Islet precursor cell (in vitro differentiated cells): ENCODE measurements around the gene GABARAPL2.
A peak's percentile ranks its signal among the peaks of the same experiment; 100 is the strongest.
"Not testable (repeated sequence)": the region's sequence is repeated elsewhere in the genome, so short reads cannot be mapped to it uniquely, and the experiment has no call there.

ENCODE experiments used
- DNase-seq: peaks from one replicate; pipeline ENCODE4 v3.0.0-alpha.2; 2018

Gene GABARAPL2

GRCh38 chr16:75566040-75566757 is at the start of gene GABARAPL2:
Gene GABARAPL2 (plus strand): TSS chr16:75566379. CDS start chr16:75566487, 108 bp downstream.
- DNase-seq, result peak; percentile 93

GRCh38 chr16:75519175-75519574 is 47.0 kb upstream of the GABARAPL2 start:
- DNase-seq, result no peak

- DNase-seq, result no peak
Observed at GRCh38 chr16:75526032-75526790, 40.0 kb upstream of the GABARAPL2 start.

GRCh38 chr16:75527825-75528299 is 38.3 kb upstream of the GABARAPL2 start:
- DNase-seq, result no peak

- no peak for DNase-seq
Observed at GRCh38 chr16:75529056-75529905, 36.9 kb upstream of the GABARAPL2 start.

GRCh38 chr16:75529959-75530358 is 36.2 kb upstream of the GABARAPL2 start:
- DNase-seq, result no peak

GRCh38 chr16:75532142-75532765 is 33.9 kb upstream of the GABARAPL2 start:
- DNase-seq, result no peak

- no peak for DNase-seq
Observed at GRCh38 chr16:75532791-75533190, 33.4 kb upstream of the GABARAPL2 start.

GRCh38 chr16:75534560-75535205 is 31.5 kb upstream of the GABARAPL2 start:
- no peak for DNase-seq

GRCh38 chr16:75535211-75535843 is 30.9 kb upstream of the GABARAPL2 start:
- no peak for DNase-seq

- DNase-seq, result no peak
Observed at GRCh38 chr16:75535901-75536300, 30.3 kb upstream of the GABARAPL2 start, which contains the start of gene CHST5. Gene CHST5 (minus strand): TSS chr16:75536108. CDS start chr16:75530384, 5,724 bp downstream.

GRCh38 chr16:75537776-75538175 is 28.4 kb upstream of the GABARAPL2 start:
- no peak for DNase-seq

- not testable (repeated sequence) for DNase-seq
Observed at GRCh38 chr16:75538882-75539565, 27.2 kb upstream of the GABARAPL2 start.

- no peak for DNase-seq
Observed at GRCh38 chr16:75541236-75541635, 24.9 kb upstream of the GABARAPL2 start.

GRCh38 chr16:75542462-75542861 is 23.7 kb upstream of the GABARAPL2 start:
- DNase-seq, result not testable (repeated sequence)

- DNase-seq, result not testable (repeated sequence)
Observed at GRCh38 chr16:75545879-75546278, 20.3 kb upstream of the GABARAPL2 start.

GRCh38 chr16:75546293-75546692 is 19.9 kb upstream of the GABARAPL2 start:
- DNase-seq, result no peak

GRCh38 chr16:75548456-75548855 is 17.7 kb upstream of the GABARAPL2 start:
- DNase-seq, result not testable (repeated sequence)

- peak; percentile 84 for DNase-seq
Observed at GRCh38 chr16:75550211-75550662, 15.9 kb upstream of the GABARAPL2 start.

- DNase-seq, result no peak
Observed at GRCh38 chr16:75552951-75553350, 13.2 kb upstream of the GABARAPL2 start.
